GM10266 (cell line): ENCODE results near the gene TM4SF1.

Experiments
- DNase-seq: peaks from one replicate; pipeline ENCODE4 v3.0.0; 2012; ENCODE audit errors: extremely low spot score
- TF ChIP-seq, protein P1 (sequence below): IDR thresholded peaks from 2 replicates; pipeline ENCODE4 v1.5.1; 2012; ENCODE audit warnings: mild to moderate bottlenecking, low read depth; ENCODE audit not compliant: control insufficient read depth, insufficient read depth; ENCODE audit errors: missing control alignments

The TM4SF1 gene

GRCh38 chr3:149374391-149374790 is 3.1 kb downstream of the TM4SF1 start:
- TF ChIP-seq, protein P1, sequence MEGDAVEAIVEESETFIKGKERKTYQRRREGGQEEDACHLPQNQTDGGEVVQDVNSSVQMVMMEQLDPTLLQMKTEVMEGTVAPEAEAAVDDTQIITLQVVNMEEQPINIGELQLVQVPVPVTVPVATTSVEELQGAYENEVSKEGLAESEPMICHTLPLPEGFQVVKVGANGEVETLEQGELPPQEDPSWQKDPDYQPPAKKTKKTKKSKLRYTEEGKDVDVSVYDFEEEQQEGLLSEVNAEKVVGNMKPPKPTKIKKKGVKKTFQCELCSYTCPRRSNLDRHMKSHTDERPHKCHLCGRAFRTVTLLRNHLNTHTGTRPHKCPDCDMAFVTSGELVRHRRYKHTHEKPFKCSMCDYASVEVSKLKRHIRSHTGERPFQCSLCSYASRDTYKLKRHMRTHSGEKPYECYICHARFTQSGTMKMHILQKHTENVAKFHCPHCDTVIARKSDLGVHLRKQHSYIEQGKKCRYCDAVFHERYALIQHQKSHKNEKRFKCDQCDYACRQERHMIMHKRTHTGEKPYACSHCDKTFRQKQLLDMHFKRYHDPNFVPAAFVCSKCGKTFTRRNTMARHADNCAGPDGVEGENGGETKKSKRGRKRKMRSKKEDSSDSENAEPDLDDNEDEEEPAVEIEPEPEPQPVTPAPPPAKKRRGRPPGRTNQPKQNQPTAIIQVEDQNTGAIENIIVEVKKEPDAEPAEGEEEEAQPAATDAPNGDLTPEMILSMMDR: no peak
- no peak for DNase-seq

DNA sequence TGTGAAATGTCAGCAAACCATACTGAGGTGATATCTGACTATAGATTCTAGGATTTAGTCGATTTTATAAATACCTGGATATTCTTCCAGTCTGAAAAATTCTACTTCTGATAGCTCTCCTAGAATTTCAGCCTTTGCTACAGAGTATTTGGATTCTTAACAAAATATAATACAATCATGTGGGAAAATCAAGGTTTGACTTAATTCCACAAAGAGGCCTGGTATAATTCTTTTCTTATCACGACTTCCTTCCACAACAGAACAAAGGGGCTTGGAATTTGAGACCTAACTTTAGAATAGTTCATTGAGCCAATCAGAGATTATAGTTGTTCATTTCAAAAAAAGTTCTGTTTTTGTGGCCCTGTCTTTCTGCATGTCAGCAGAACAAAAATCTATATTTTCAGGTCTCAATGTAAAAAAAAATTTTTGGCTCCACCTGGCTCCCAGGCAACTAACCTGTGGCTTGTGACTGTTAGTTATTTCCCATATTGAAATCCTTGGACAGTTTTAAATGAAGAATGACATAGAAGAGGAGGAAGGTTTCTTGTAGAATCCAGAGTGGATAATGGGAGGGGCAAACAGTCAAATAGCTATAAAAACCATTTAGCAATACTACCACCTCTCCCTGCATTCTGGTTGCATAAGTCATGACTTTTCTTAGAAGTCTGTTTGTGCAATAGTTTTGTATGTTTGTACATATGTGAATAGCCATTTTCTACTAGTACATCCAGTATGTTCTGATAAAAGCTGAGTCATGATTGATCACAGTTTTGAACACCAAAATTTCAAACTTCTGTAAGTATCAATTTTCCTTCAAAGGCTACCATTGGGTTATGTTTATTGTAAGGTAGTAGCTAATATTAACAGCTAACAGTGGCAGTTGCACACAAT is 4.0 kb downstream of the TM4SF1 start:
- no peak for DNase-seq
- TF ChIP-seq, protein P1: no peak

DNA sequence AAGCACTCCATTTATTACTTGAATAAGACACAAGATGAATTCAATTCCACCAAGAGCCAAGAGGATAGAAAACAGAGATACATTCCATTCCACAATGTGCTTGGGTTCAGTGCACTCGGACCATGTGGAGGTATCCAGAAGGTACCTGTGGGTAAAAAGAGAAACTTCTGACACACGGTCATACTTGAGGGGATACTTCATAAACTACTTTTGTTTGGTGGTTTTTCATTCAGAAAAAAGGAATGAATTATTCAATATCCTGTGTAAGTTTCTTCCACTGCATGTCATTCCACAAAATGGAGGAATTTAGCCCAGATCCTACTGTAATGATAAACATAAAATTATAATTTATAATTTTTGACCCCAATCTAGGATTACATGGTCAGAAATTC is 5.7 kb downstream of the TM4SF1 start:
- TF ChIP-seq, protein P1: no peak

GRCh38 chr3:149371001-149371722 is 6.3 kb downstream of the TM4SF1 start:
- no peak for DNase-seq
- TF ChIP-seq, protein P1: no peak

More for the DNA sequence above, 5.7 kb downstream of the TM4SF1 start:
- no peak for DNase-seq

DNA sequence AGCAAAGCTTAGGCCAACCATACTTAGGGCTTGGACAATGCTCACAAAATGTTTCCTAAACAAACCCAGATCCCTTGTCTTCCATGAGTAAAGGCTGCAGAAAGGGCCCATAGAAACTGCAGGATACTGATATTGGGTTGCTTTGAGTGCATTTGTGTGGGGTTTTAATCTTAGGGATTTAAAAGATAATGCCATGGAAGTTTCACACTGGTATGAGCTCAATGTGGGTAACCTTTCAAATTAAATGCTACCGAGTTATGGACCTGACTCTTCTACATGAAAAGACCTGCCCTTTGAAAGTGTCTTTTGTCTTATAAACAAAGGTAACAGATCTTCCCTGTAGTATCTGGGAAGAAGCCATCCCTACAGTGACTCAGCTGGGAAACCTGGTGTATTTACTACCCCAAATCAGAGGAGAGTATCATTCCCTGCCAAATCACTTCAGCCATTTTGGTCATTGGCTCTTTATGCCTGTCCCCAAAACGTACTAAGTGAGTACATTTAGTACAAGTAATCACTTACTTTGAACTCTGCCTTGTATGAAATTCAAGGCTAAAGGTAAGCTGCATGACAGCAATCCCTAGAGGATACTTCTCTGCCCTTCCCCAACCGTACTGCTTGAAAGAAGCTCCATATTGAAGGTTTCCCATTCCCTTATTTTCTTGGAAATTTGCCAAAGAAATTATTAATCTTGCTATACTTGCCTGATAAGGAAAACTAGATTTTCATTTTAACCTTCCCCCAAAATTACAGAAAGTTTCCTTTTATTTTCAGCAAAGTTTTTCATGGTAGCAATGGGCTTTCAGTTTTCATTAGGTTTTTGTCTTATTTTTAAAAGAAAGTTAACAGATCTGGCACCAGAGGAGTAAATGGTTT is 7.2 kb downstream of the TM4SF1 start:
- DNase-seq: no peak
- TF ChIP-seq, protein P1: no peak

- no peak for DNase-seq
- TF ChIP-seq, protein P1: no peak
These were observed 8.6 kb downstream of the TM4SF1 start for GRCh38 chr3:149368674-149369497.
